ENCODE measurements around the gene ISG20L2.

- TF ChIP-seq, protein P1, sequence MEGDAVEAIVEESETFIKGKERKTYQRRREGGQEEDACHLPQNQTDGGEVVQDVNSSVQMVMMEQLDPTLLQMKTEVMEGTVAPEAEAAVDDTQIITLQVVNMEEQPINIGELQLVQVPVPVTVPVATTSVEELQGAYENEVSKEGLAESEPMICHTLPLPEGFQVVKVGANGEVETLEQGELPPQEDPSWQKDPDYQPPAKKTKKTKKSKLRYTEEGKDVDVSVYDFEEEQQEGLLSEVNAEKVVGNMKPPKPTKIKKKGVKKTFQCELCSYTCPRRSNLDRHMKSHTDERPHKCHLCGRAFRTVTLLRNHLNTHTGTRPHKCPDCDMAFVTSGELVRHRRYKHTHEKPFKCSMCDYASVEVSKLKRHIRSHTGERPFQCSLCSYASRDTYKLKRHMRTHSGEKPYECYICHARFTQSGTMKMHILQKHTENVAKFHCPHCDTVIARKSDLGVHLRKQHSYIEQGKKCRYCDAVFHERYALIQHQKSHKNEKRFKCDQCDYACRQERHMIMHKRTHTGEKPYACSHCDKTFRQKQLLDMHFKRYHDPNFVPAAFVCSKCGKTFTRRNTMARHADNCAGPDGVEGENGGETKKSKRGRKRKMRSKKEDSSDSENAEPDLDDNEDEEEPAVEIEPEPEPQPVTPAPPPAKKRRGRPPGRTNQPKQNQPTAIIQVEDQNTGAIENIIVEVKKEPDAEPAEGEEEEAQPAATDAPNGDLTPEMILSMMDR (IDR thresholded peaks at IDR 0.05): no peak
- no peak for TF ChIP-seq POLR2A (IDR thresholded peaks at IDR 0.05)
These were observed 44.3 kb upstream of the ISG20L2 start for GRCh38 chr1:156772728-156773497.
